ENCODE measurements around the gene GNA14. TPM values are rescaled to one million over a fixed set of nuclear protein-coding genes. Genes with fewer than 3 reads are reported as not detected.

The GNA14 gene
- total RNA-seq, 2 experiments from 2014 or later: not detected

DNA sequence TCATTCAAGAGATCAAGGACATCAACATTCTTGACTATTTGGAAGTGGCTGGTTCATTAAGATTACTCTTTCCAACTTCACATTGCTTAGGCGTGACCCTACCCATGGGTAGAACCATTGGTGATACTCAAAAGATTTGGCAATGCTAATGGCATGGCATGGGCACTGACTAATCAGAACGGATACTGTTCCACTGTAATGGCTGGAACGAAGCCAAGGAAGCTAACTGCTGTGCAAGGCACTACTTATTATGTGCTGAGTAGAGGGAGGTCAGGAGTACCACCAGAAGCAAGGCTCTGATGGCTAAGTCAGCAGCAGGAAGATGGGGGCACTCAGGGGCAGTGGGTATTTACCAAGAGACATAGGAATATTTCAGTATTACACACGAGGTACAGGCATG is 31.9 kb downstream of the GNA14 start:
- ChIA-PET POLR2A (no interaction called here), CTCF (ENCODE audit: unreplicated experiment) (no interaction called here)
- no peak overlapping the region for H3K4me3 ChIP-seq (ENCODE audit: low read depth, low read length, poor library complexity, severe bottlenecking)
- H3K36me3 ChIP-seq (ENCODE audit: insufficient read depth, low read length): no peaks in the 10 kb centered on the region
- H3K4me2 ChIP-seq (ENCODE audit: low read length): no peak overlapping the region
- no peaks in the 10 kb centered on the region for H3K9me2 ChIP-seq (ENCODE audit: insufficient read depth, low read length)
- H4K20me1 ChIP-seq (ENCODE audit: insufficient read depth, low read length): no peaks in the 10 kb centered on the region
- no peaks in the 10 kb centered on the region for H3K79me2 ChIP-seq (ENCODE audit: insufficient read depth, low read depth, low read length)
- intact Hi-C loops (cut with micrococcal nuclease; ENCODE audit: unreplicated experiment): no loop called here
- H2AFZ ChIP-seq (ENCODE audit: low read length): no peak overlapping the region
- TF ChIP-seq, protein P1, sequence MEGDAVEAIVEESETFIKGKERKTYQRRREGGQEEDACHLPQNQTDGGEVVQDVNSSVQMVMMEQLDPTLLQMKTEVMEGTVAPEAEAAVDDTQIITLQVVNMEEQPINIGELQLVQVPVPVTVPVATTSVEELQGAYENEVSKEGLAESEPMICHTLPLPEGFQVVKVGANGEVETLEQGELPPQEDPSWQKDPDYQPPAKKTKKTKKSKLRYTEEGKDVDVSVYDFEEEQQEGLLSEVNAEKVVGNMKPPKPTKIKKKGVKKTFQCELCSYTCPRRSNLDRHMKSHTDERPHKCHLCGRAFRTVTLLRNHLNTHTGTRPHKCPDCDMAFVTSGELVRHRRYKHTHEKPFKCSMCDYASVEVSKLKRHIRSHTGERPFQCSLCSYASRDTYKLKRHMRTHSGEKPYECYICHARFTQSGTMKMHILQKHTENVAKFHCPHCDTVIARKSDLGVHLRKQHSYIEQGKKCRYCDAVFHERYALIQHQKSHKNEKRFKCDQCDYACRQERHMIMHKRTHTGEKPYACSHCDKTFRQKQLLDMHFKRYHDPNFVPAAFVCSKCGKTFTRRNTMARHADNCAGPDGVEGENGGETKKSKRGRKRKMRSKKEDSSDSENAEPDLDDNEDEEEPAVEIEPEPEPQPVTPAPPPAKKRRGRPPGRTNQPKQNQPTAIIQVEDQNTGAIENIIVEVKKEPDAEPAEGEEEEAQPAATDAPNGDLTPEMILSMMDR (conservative IDR thresholded peaks at IDR 0.05; ENCODE audit: low read length): no peak
- TF ChIP-seq EZH2phosphoT487 (IDR thresholded peaks at IDR 0.05; ENCODE audit: borderline replicate concordance, low read depth, low read length): no peak
- H3K4me1 ChIP-seq (ENCODE audit: insufficient read depth, low read length, poor library complexity, severe bottlenecking): no peaks in the 10 kb centered on the region
- no peak overlapping the region for H3K27ac ChIP-seq (ENCODE audit: low read depth, low read length, poor library complexity, severe bottlenecking)
- no peak for DNase-seq (ENCODE audit: low spot score)
- H3K9me3 ChIP-seq (ENCODE audit: low read length): no peaks in the 10 kb centered on the region
- BruUV-seq (replicated peaks): no TSS peak

DNA sequence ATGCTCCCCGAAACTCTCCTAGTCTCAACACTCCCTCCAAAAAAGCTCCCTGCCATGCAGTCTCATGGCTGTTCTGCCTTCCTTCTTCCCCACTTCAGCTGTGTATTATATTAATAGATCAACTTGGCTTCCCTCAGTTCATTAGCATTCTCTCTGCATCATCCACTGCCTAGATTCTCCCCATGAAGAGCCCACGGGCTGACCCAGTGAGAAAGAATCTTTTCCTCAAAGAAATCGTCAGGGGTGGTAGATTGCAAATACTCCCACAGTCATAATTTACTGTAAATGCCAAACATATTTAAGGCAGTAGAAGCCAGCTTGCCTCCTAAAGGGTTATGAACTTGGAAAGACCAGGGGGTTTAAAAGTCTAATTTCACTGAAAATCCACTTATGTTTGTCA is 33.5 kb downstream of the GNA14 start:
- ChIA-PET POLR2A (no interaction called here), CTCF (ENCODE audit: unreplicated experiment) (no interaction called here)
- no peak for DNase-seq (ENCODE audit: low spot score)
- BruUV-seq (replicated peaks): no TSS peak
- H3K4me2 ChIP-seq (ENCODE audit: low read length): no peak overlapping the region
- H3K36me3 ChIP-seq (ENCODE audit: insufficient read depth, low read length): no peaks in the 10 kb centered on the region
- no peaks in the 10 kb centered on the region for H4K20me1 ChIP-seq (ENCODE audit: insufficient read depth, low read length)
- no peak for TF ChIP-seq EZH2phosphoT487 (IDR thresholded peaks at IDR 0.05; ENCODE audit: borderline replicate concordance, low read depth, low read length)
- TF ChIP-seq, protein P1 (conservative IDR thresholded peaks at IDR 0.05; ENCODE audit: low read length): no peak
- H3K9me2 ChIP-seq (ENCODE audit: insufficient read depth, low read length): no peaks in the 10 kb centered on the region
- no peaks in the 10 kb centered on the region for H3K4me1 ChIP-seq (ENCODE audit: insufficient read depth, low read length, poor library complexity, severe bottlenecking)
- no peaks in the 10 kb centered on the region for H3K9me3 ChIP-seq (ENCODE audit: low read length)
- no peak overlapping the region for H3K27ac ChIP-seq (ENCODE audit: low read depth, low read length, poor library complexity, severe bottlenecking)
- no peak overlapping the region for H3K4me3 ChIP-seq (ENCODE audit: low read depth, low read length, poor library complexity, severe bottlenecking)
- no peak overlapping the region for H2AFZ ChIP-seq (ENCODE audit: low read length)
- intact Hi-C loops (cut with micrococcal nuclease; ENCODE audit: unreplicated experiment): no loop called here
- no peaks in the 10 kb centered on the region for H3K79me2 ChIP-seq (ENCODE audit: insufficient read depth, low read depth, low read length)

DNA sequence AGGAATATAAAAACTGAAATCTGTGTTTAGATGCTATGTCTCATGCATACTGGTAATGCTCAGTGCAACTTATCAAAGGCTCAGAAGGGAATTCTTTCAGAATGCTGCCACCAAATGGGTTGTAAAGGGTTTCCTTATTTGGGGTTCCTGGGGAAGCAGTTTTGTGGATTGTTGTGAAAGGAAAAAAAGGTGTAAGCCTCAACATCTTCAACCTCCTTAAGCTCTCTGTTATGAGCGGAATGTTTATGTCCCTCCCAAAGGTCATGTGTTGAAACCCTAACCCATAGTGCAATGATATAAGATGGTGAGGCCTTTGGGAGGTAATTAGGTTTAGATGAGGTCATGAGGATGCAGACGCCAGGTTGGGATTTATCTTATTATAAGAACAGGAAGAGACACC is 41.6 kb downstream of the GNA14 start:
- H3K4me1 ChIP-seq (ENCODE audit: insufficient read depth, low read length, poor library complexity, severe bottlenecking): no peaks in the 10 kb centered on the region
- TF ChIP-seq, protein P1 (conservative IDR thresholded peaks at IDR 0.05; ENCODE audit: low read length): no peak
- no peak for TF ChIP-seq EZH2phosphoT487 (IDR thresholded peaks at IDR 0.05; ENCODE audit: borderline replicate concordance, low read depth, low read length)
- ChIA-PET CTCF (ENCODE audit: unreplicated experiment) (no interaction called here), POLR2A (no interaction called here)
- no peak overlapping the region for H3K27ac ChIP-seq (ENCODE audit: low read depth, low read length, poor library complexity, severe bottlenecking)
- no TSS peak for BruUV-seq (replicated peaks)
- H3K4me3 ChIP-seq (ENCODE audit: low read depth, low read length, poor library complexity, severe bottlenecking): no peak overlapping the region
- H3K9me3 ChIP-seq (ENCODE audit: low read length): no peaks in the 10 kb centered on the region
- H3K9me2 ChIP-seq (ENCODE audit: insufficient read depth, low read length): no peaks in the 10 kb centered on the region
- DNase-seq (ENCODE audit: low spot score): no peak
- no peak overlapping the region for H3K4me2 ChIP-seq (ENCODE audit: low read length)
- no peak overlapping the region for H2AFZ ChIP-seq (ENCODE audit: low read length)
- no peaks in the 10 kb centered on the region for H3K79me2 ChIP-seq (ENCODE audit: insufficient read depth, low read depth, low read length)
- intact Hi-C loops (cut with micrococcal nuclease; ENCODE audit: unreplicated experiment): no loop called here
- H4K20me1 ChIP-seq (ENCODE audit: insufficient read depth, low read length): no peaks in the 10 kb centered on the region
- H3K36me3 ChIP-seq (ENCODE audit: insufficient read depth, low read length): no peaks in the 10 kb centered on the region

Measured in OCI-LY7 (cell line).